Progenitor cell of endocrine pancreas (in vitro differentiated cells): ENCODE data around the gene SOBP. TPM values are rescaled to one million over a fixed set of nuclear protein-coding genes. Genes with fewer than 3 reads are reported as not detected.

Source experiments
- DNase-seq: peaks from one replicate; pipeline ENCODE4 v3.0.0; 2021; ENCODE audit warnings: low spot score; ENCODE audit not compliant: unreplicated experiment
- H3K27ac Mint-ChIP-seq: 2 replicates; pipeline ENCODE4 v1.8.0; 2021; ENCODE audit warnings: mild to moderate bottlenecking, moderate library complexity, mixed read lengths
- H3K27me3 Mint-ChIP-seq: 2 replicates; pipeline ENCODE4 v1.8.0; 2021; ENCODE audit warnings: mixed read lengths
- H3K36me3 Mint-ChIP-seq: 2 replicates; pipeline ENCODE4 v1.8.0; 2022; ENCODE audit warnings: mixed read lengths; ENCODE audit not compliant: insufficient read depth
- H3K4me1 Mint-ChIP-seq: 2 replicates; pipeline ENCODE4 v1.8.0; 2021; ENCODE audit warnings: low read depth, mixed read lengths
- H3K4me3 Mint-ChIP-seq: 2 replicates; pipeline ENCODE4 v1.8.0; 2021; ENCODE audit warnings: low read depth, mild to moderate bottlenecking, moderate library complexity, mixed read lengths
- H3K9me3 Mint-ChIP-seq: 2 replicates; pipeline ENCODE4 v1.8.0; 2021; ENCODE audit warnings: low read depth, mixed read lengths
- CTCF ChIP-seq: fragments of 200-600 bp; sonication (generic); IDR thresholded peaks from one replicate; pipeline ENCODE4 v1.5.0; 2021; ENCODE audit warnings: antibody characterized with exemption, mild to moderate bottlenecking; ENCODE audit not compliant: unreplicated experiment
- total RNA-seq: library from RNA; stranded (reverse); gene quantifications from 2 replicates; pipeline ENCODE4 v1.2.1, GENCODE V29; 2021

SOBP gene
- total RNA-seq, 1 donor from 2014 or later, result 17.0 TPM

GRCh38 chr6:107626645-107627044 lies 136.7 kb downstream of the SOBP start:
- DNase-seq, result no peak
- Mint-ChIP-seq H3K27ac (no peak overlapping the region), H3K36me3 (no peaks in the 10 kb centered on the region), H3K27me3 (peaks cover 3% of the 10 kb centered on the region), H3K9me3 (no peaks in the 10 kb centered on the region), H3K4me1 (peaks cover 2% of the 10 kb centered on the region), H3K4me3 (no peak overlapping the region)
- TF ChIP-seq CTCF, result no peak

- H3K27ac Mint-ChIP-seq, result no peak overlapping the region
- H3K4me3 Mint-ChIP-seq, result no peak overlapping the region
- no peaks in the 10 kb centered on the region for H3K36me3 Mint-ChIP-seq
- DNase-seq, result no peak
- no peak for TF ChIP-seq CTCF
- H3K27me3 Mint-ChIP-seq, result peaks cover 14% of the 10 kb centered on the region
- peaks cover 2% of the 10 kb centered on the region for H3K4me1 Mint-ChIP-seq
- no peaks in the 10 kb centered on the region for H3K9me3 Mint-ChIP-seq
Measured at GRCh38 chr6:107627969-107628368, 138.1 kb downstream of the SOBP start.

DNA sequence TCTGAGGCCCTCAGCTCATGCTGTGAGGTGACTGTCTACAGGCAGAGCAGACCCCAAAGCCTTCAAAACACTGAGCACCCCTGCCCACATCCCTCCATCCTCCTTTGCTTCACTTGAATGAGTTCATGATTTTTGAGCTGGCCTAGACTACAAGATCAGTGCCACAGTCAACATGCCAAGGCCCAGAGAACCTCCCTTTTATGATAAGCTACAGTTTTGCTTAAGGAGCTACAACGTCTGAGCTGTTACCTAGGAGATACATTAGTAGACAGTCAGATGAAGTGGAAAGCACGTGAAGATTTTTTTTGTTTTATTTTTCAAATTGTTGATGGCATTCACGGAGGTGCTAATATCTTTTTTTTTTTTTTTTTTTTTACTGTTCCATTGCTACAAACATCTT lies 139.0 kb downstream of the SOBP start:
- Mint-ChIP-seq H3K27ac (no peak overlapping the region), H3K36me3 (peaks cover 6% of the 10 kb centered on the region), H3K27me3 (peaks cover 24% of the 10 kb centered on the region), H3K9me3 (no peaks in the 10 kb centered on the region), H3K4me3 (no peak overlapping the region), H3K4me1 (peaks cover 2% of the 10 kb centered on the region)
- no peak for DNase-seq
- no peak for TF ChIP-seq CTCF

- H3K27ac Mint-ChIP-seq, result no peak overlapping the region
- TF ChIP-seq CTCF, result no peak
- no peak for DNase-seq
- H3K4me3 Mint-ChIP-seq, result no peak overlapping the region
- peaks cover 7% of the 10 kb centered on the region for H3K36me3 Mint-ChIP-seq
- H3K4me1 Mint-ChIP-seq, result peaks cover 2% of the 10 kb centered on the region
- no peaks in the 10 kb centered on the region for H3K9me3 Mint-ChIP-seq
- H3K27me3 Mint-ChIP-seq, result peaks cover 24% of the 10 kb centered on the region
Measured at GRCh38 chr6:107629548-107630129, 139.7 kb downstream of the SOBP start.

GRCh38 chr6:107630348-107630977 lies 140.5 kb downstream of the SOBP start:
- H3K4me3 Mint-ChIP-seq, result no peak overlapping the region
- peaks cover 26% of the 10 kb centered on the region for H3K27me3 Mint-ChIP-seq
- H3K36me3 Mint-ChIP-seq, result peaks cover 9% of the 10 kb centered on the region
- no peak for DNase-seq
- H3K4me1 Mint-ChIP-seq, result peaks cover 2% of the 10 kb centered on the region
- no peak overlapping the region for H3K27ac Mint-ChIP-seq
- TF ChIP-seq CTCF, result no peak
- H3K9me3 Mint-ChIP-seq, result no peaks in the 10 kb centered on the region
